SK-N-SH (cell line): ENCODE results near the gene LCORL. TPM values are rescaled to one million over a fixed set of nuclear protein-coding genes. Genes with fewer than 3 reads are reported as not detected.
"Not testable (repeated sequence)": the region's sequence is repeated elsewhere in the genome, so short reads cannot be mapped to it uniquely, and the experiment has no call there.

Source experiments
- CTCF ChIA-PET: fragments of 300-600, 350-600 bp; formaldehyde crosslinking; extraction: SDS; loops from one replicate; lab custom pipeline; 2021; lab: Yijun Ruan, JAX
- POLR2A ChIA-PET: fragments of 350-600 bp; sonication (Branson Sonifier 250); formaldehyde crosslinking; extraction: SDS; loops from one replicate; lab custom pipeline; 2020; ENCODE audit warnings: antibody characterized with exemption, inconsistent platforms; lab: Yijun Ruan, JAX
- DNase-seq: peaks from one replicate; pipeline ENCODE4 v3.0.0; 2012
- H2AFZ ChIP-seq: fragments of 200-600 bp; sonication (generic); 2 replicates; pipeline ENCODE4 v1.8.1; 2016; ENCODE audit warnings: antibody characterized with exemption, mild to moderate bottlenecking, low read depth
- H3F3A ChIP-seq: fragments of 200-600 bp; sonication (generic); replicated peaks from 2 replicates; pipeline ENCODE3; 2016; ENCODE audit warnings: antibody characterized with exemption, mild to moderate bottlenecking; ENCODE audit not compliant: insufficient read depth
- H3K27ac ChIP-seq, 2 experiments: fragments of 200-500 bp in 1 of 2; fragments of 200-600 bp in 1 of 2; sonication (Bioruptor generic) in 1 of 2; sonication (generic), shearing (Covaris generic) in 1 of 2; 2 replicates each; pipeline versions ENCODE4 v1.5.1 to v1.6.1; 2014 to 2016; ENCODE audit warnings: low read depth in 2 of 2, inconsistent platforms in 1 of 2, low read length in 1 of 2, mild to moderate bottlenecking in 1 of 2, mixed read lengths in 1 of 2
- H3K27me3 ChIP-seq: fragments of 200-600 bp; sonication (generic), shearing (Covaris generic); 2 replicates; pipeline ENCODE4 v1.6.1; 2016; ENCODE audit warnings: mixed run types; ENCODE audit not compliant: insufficient read depth
- H3K36me3 ChIP-seq, 2 experiments: fragments of 200-500 bp in 1 of 2; fragments of 200-600 bp in 1 of 2; sonication (Bioruptor generic) in 1 of 2; sonication (generic) in 1 of 2; replicated peaks in 1 of 2; 2 replicates each; pipeline versions ENCODE3 to v1.5.1; 2014 to 2016; ENCODE audit warnings: low read length in 1 of 2, mild to moderate bottlenecking in 1 of 2; ENCODE audit not compliant: insufficient read depth in 2 of 2, control insufficient read depth in 1 of 2
- H3K4me1 ChIP-seq, 2 experiments: fragments of 200-500 bp in 1 of 2; fragments of 200-600 bp in 1 of 2; sonication (Bioruptor generic) in 1 of 2; sonication (generic), shearing (Covaris generic) in 1 of 2; 2 replicates each; pipeline versions ENCODE4 v1.5.1 to v1.6.1; 2014 to 2016; ENCODE audit warnings: low read depth in 1 of 2, low read length in 1 of 2, mixed run types in 1 of 2; ENCODE audit not compliant: insufficient read depth in 2 of 2, control insufficient read depth in 1 of 2
- H3K4me2 ChIP-seq: fragments of 200-600 bp; sonication (generic), shearing (Covaris generic); 2 replicates; pipeline ENCODE4 v1.6.1; 2017; ENCODE audit warnings: mixed run types
- H3K4me3 ChIP-seq, 2 experiments: fragments of 200-500 bp in 1 of 2; fragments of 200-600 bp in 1 of 2; sonication (Bioruptor generic) in 1 of 2; sonication (generic), shearing (Covaris generic) in 1 of 2; 2 replicates each; pipeline versions ENCODE4 v1.5.1 to v1.8.1; 2014 to 2016; ENCODE audit warnings: low read depth in 2 of 2, inconsistent platforms in 1 of 2, low read length in 1 of 2, mild to moderate bottlenecking in 1 of 2, mixed read lengths in 1 of 2, moderate library complexity in 1 of 2
- H3K79me2 ChIP-seq: fragments of 200-600 bp; sonication (generic); 2 replicates; pipeline ENCODE4 v1.8.1; 2017; ENCODE audit warnings: mild to moderate bottlenecking; ENCODE audit not compliant: insufficient read depth
- H3K9ac ChIP-seq: fragments of 200-600 bp; sonication (generic); 2 replicates; pipeline ENCODE4 v1.6.1; 2017; ENCODE audit warnings: mixed run types
- H3K9me2 ChIP-seq: fragments of 200-600 bp; sonication (generic); 2 replicates; pipeline ENCODE4 v1.6.1; 2017; ENCODE audit warnings: mixed run types
- H3K9me3 ChIP-seq: fragments of 200-600 bp; sonication (generic); 2 replicates; pipeline ENCODE4 v1.6.1; 2017; ENCODE audit warnings: mixed run types, mild to moderate bottlenecking, moderate library complexity
- H4K20me1 ChIP-seq: fragments of 200-600 bp; sonication (generic); 2 replicates; pipeline ENCODE4 v1.6.1; 2017; ENCODE audit warnings: mild to moderate bottlenecking, mixed run types; ENCODE audit not compliant: insufficient read depth
- CHD2 ChIP-seq: fragments of 150-350 bp; IDR thresholded peaks from 2 replicates; pipeline ENCODE4 v1.6.1; 2018; ENCODE audit warnings: low read length; ENCODE audit not compliant: partially characterized antibody
- CTCF ChIP-seq: fragments of 200-600 bp; sonication (generic); IDR thresholded peaks from 2 replicates; pipeline ENCODE4 v1.6.1; 2017; ENCODE audit warnings: antibody characterized with exemption, mild to moderate bottlenecking, moderate library complexity
- EP300 ChIP-seq, 2 experiments: IDR thresholded peaks; 2 replicates each; pipeline versions ENCODE4 v1.4.0 to v1.6.1; 2012; ENCODE audit warnings: borderline replicate concordance in 1 of 2, low read depth in 1 of 2, low read length in 1 of 2
- EZH2phosphoT487 ChIP-seq: fragments of 200-600 bp; sonication (generic); IDR thresholded peaks from 2 replicates; pipeline ENCODE4 v1.6.1; 2017; ENCODE audit warnings: low read depth, mixed run types, mild to moderate bottlenecking, antibody characterized with exemption, moderate library complexity, borderline replicate concordance
- FOXJ3 ChIP-seq: sonication (generic); formaldehyde crosslinking; IDR thresholded peaks from 2 replicates; pipeline ENCODE4 v1.5.1; 2020; ENCODE audit warnings: mild to moderate bottlenecking, missing genetic modification reagents
- FOXM1 ChIP-seq: IDR thresholded peaks from 2 replicates; pipeline ENCODE4 v1.4.0; 2012; ENCODE audit warnings: low read depth, mild to moderate bottlenecking
- GABPA ChIP-seq: IDR thresholded peaks from 2 replicates; pipeline ENCODE4 v1.4.0; 2012; ENCODE audit warnings: low read depth, mild to moderate bottlenecking
- GATA2 ChIP-seq: sonication (generic); formaldehyde crosslinking; IDR thresholded peaks from 2 replicates; pipeline ENCODE4 v1.5.0; 2020; ENCODE audit warnings: mild to moderate bottlenecking, missing genetic modification reagents
- NFIC ChIP-seq: IDR thresholded peaks from 2 replicates; pipeline ENCODE4 v1.4.0; 2012; ENCODE audit warnings: borderline replicate concordance
- POLR2AphosphoS5 ChIP-seq: IDR thresholded peaks from 2 replicates; pipeline ENCODE4 v1.6.1; 2012; ENCODE audit warnings: low read depth, low read length
- RFX5 ChIP-seq: IDR thresholded peaks from 2 replicates; pipeline ENCODE4 v1.6.1; 2012; ENCODE audit warnings: mild to moderate bottlenecking, improper control_type of control experiment, low read length
- TAF1 ChIP-seq: IDR thresholded peaks from 2 replicates; pipeline ENCODE4 v1.6.1; 2012; ENCODE audit warnings: low read depth, mild to moderate bottlenecking, low read length, moderate library complexity, borderline replicate concordance
- TCF12 ChIP-seq: IDR thresholded peaks from 2 replicates; pipeline ENCODE4 v1.4.0; 2012
- USF1 ChIP-seq: IDR thresholded peaks from 2 replicates; pipeline ENCODE4 v1.4.0; 2012; ENCODE audit warnings: low read depth, borderline replicate concordance
- YY1 ChIP-seq: IDR thresholded peaks from 2 replicates; pipeline ENCODE4 v1.4.0; 2012; ENCODE audit warnings: low read depth, mild to moderate bottlenecking
- ZBTB33 ChIP-seq: IDR thresholded peaks from 2 replicates; pipeline ENCODE4 v1.4.0; 2012; ENCODE audit warnings: low read depth, borderline replicate concordance
- WGBS: methylation state at CpG from one replicate; pipeline ENCODE4 v1.1.6; 2017; ENCODE audit warnings: low lambda C conversion rate; 5-methylcytosine and 5-hydroxymethylcytosine counted together
- polyA plus RNA-seq, 3 experiments: library from polyadenylated mRNA; depleted of rRNA; stranded (reverse); fragments of >200 nt; gene quantifications; 2 replicates each; pipeline ENCODE4 v1.2.3, GENCODE V29; 2012

LCORL gene
- polyA plus RNA-seq, 1 of the 3 experiments (the other 2 are of a cell fraction) = 1.9 TPM

- TF ChIP-seq EZH2phosphoT487 (no peak), FOXM1 (no peak), FOXJ3 (CRISPR knock-in tag) (no peak), USF1 (no peak), ZBTB33 (no peak), EP300 (IDR thresholded peaks at IDR 0.05; ENCODE audit: borderline replicate concordance in 1 of 2, low read depth in 1 of 2, low read length in 1 of 2) (no peak)
- Histone ChIP-seq H3K36me3 (no peaks in the 10 kb centered on the region), H3K9ac (no peak overlapping the region), H3K4me1 (peaks cover 5 to 40% of the 10 kb centered on the region in 2 experiments; a peak in 3 of 4 replicates), H3K4me3 (no peak overlapping the region), H3K27me3 (no peaks in the 10 kb centered on the region), H3K9me3 (no peaks in the 10 kb centered on the region), H2AFZ (no peak overlapping the region), H3F3A (no peaks in the 10 kb centered on the region), H3K9me2 (no peaks in the 10 kb centered on the region), H3K27ac (peak overlapping the region in 1 of 2 experiments; percentile 68; a peak in 2 of 4 replicates), H3K4me2 (no peak overlapping the region), H4K20me1 (peaks cover 14% of the 10 kb centered on the region), H3K79me2 (peaks cover 98% of the 10 kb centered on the region)
- DNase-seq = no peak
- POLR2A ChIA-PET = no interaction called here
- CTCF ChIA-PET = interaction anchor here (0.8 to 1.4 kb wide), 3 partner anchors 9 to 581 kb away, joined by 3 read pairs; partner anchors contain the start of gene LCORL
- WGBS = 65% methylated on average over 3 of the region's 3 CpGs
Observed at GRCh38 chr4:18012134-18012806, 9.3 kb downstream of the LCORL start.

GRCh38 chr4:18007625-18008024 lies 13.9 kb downstream of the LCORL start:
- H3K4me1 ChIP-seq = peaks cover 0 to 20% of the 10 kb centered on the region in 2 experiments; a peak in 3 of 4 replicates
- H3K27ac ChIP-seq = no peak overlapping the region
- no peak overlapping the region for H2AFZ ChIP-seq
- no peak for DNase-seq
- TF ChIP-seq YY1 = no peak
- no peak for TF ChIP-seq TAF1
- no peak for TF ChIP-seq NFIC
- no peak for TF ChIP-seq RFX5
- TF ChIP-seq TCF12 = no peak
- TF ChIP-seq POLR2AphosphoS5 = no peak
- no peak for TF ChIP-seq GATA2 (CRISPR knock-in tag)
- no peak for TF ChIP-seq CTCF
- no peak for TF ChIP-seq CHD2
- no peak for TF ChIP-seq GABPA
- no peaks in the 10 kb centered on the region for H3K9me3 ChIP-seq
- H3K27me3 ChIP-seq = no peaks in the 10 kb centered on the region
- H3K9me2 ChIP-seq = no peaks in the 10 kb centered on the region
- H3K4me2 ChIP-seq = no peak overlapping the region
- POLR2A ChIA-PET = no interaction called here
- H3K79me2 ChIP-seq = peaks cover 98% of the 10 kb centered on the region
- no peaks in the 10 kb centered on the region for H3K36me3 ChIP-seq
- H3F3A ChIP-seq = no peaks in the 10 kb centered on the region
- CTCF ChIA-PET = interaction anchor here (0.7 to 1.0 kb wide), 2 partner anchors 359 to 1878 kb away, joined by 3 read pairs; no protein-coding TSS in a partner anchor
- no peak overlapping the region for H3K4me3 ChIP-seq
- H4K20me1 ChIP-seq = peaks cover 10% of the 10 kb centered on the region
- H3K9ac ChIP-seq = no peak overlapping the region

- H3F3A ChIP-seq, H4K20me1 ChIP-seq, H3K9ac ChIP-seq, CTCF ChIA-PET, H3K36me3 ChIP-seq, POLR2A ChIA-PET, DNase-seq, H3K4me1 ChIP-seq, H3K9me3 ChIP-seq, H3K27me3 ChIP-seq, H3K4me3 ChIP-seq, H3K4me2 ChIP-seq, H2AFZ ChIP-seq, H3K27ac ChIP-seq, H3K9me2 ChIP-seq: not testable (repeated sequence)
- 100% methylated on average over 1 of the region's 1 CpG for WGBS
- H3K79me2 ChIP-seq = peaks cover 97% of the 10 kb centered on the region
Observed at GRCh38 chr4:18006432-18006831, 15.1 kb downstream of the LCORL start.
